Activated effector memory CD4-positive, alpha-beta T cell treated with anti-CD3 and anti-CD28 coated beads, Interleukin-2, amount 50 U/mL, for 16 hours (primary cell): ENCODE data around the gene KRT83.

ENCODE experiments used
- DNase-seq: peaks from one replicate; pipeline ENCODE4 v3.0.0-alpha.2; 2020

Gene KRT83

DNA sequence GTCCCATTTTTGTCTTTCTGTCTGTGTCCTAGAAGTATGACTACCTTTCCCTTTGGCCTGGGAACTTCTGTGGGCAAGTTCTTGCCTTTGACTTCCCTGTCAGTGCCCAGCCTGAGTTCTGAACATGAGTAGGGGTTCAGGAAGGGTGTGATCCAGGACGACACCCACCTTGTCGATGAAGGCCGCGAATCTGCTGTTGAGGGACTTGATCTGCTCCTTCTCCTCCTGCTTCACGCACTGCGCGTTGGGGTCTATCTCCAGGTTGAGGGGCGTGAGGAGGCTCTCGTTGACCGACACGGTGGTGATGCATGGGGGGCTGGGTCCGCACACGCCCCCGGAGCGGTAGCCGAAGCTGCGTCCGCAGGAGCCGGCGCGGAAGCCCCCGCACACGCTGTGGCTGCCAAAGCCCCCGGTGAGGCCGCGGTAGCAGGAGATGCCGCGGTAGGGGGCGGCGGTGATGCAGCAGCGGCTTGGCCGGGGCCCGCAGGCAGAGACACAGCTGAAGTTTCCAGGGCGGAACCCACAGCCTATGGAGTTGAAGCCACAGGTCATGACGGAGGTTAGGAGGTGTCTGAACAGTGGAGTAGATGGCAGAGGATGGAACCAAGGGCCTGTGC lies at the start of gene KRT83:
KRT83 (minus strand) TSS at position 615 of the 617 bp plus-strand sequence; CDS start at position 552, 63 bp downstream.
- peak; percentile 21 for DNase-seq

DNA sequence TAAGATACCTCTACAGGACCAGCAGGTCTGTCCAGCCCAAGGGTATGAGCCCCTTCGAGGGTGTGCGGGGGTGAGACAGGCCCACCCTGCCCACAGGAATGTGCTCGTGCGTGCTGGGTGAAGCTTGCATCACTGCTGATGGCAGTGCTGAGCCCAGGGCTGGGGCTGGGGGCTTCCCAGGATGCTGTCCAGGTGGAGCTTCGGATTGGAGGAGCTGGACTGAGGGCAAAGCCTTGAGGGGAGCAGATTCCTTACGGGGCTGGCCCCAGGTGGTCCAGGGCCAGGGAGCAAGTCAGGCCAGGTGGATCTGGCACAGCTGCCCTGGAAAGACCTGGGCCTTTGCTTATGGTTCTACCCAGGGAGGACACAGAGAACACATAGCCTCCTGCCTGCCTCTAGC lies 48.6 kb upstream of the KRT83 start:
- no peak for DNase-seq

DNA sequence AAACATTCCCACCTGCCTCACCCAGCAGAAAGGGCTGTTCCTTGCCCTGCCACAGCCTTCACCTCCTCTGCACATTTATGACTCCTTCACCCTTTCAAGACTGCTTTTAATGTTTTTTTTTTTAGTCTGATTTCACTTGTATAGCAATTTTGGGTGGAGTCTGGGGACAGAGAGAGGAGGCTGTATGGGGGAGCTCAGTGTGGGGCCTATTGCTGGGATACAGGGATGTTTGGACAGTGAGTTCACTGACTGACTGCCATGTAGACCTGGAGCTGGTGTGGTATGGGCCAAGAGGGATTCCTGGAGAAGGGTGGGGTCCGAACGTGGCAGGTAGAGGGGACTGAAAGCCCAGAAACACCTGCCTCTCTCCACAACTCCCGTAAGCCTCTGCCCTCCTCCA lies 48.0 kb upstream of the KRT83 start:
- DNase-seq, result no peak

DNA sequence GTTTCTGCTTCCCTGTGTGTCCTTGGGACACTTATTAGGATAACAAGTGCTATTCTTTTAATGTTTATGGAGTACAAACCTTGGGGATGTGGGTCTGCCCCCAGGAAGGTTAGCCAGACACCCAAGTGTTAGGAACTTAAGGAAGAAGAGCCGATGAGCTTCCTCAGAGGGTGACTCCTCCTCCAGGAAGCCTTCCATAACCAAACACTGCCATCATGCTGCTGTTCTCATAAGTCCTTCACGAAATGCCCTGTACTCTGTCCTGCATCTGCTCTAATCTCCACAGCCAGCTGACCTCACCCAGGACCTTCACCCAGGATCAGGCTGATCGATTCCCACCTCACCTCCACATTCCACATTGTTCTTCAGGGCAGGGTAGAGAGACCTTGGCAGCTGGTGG lies 47.3 kb upstream of the KRT83 start:
- DNase-seq, result no peak

DNA sequence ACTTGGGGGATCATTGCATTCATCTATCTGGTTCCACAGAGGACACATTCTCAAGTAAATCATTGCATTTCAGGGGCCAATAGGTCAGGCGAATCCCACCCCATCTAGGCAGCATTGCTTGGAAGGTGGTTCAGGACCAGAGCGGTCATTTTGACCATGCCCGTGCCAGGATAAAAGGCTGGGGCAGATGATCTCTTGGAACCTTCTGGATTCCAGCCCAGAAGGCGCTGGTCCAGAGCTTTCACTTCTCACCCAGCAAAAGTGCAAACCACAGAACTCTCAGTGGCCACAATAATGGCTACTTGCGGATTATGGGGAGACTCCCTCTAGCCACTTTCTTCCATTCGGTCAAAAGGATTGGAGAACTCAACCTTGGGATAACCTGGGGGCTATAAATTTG lies 46.7 kb upstream of the KRT83 start:
- no peak for DNase-seq

DNA sequence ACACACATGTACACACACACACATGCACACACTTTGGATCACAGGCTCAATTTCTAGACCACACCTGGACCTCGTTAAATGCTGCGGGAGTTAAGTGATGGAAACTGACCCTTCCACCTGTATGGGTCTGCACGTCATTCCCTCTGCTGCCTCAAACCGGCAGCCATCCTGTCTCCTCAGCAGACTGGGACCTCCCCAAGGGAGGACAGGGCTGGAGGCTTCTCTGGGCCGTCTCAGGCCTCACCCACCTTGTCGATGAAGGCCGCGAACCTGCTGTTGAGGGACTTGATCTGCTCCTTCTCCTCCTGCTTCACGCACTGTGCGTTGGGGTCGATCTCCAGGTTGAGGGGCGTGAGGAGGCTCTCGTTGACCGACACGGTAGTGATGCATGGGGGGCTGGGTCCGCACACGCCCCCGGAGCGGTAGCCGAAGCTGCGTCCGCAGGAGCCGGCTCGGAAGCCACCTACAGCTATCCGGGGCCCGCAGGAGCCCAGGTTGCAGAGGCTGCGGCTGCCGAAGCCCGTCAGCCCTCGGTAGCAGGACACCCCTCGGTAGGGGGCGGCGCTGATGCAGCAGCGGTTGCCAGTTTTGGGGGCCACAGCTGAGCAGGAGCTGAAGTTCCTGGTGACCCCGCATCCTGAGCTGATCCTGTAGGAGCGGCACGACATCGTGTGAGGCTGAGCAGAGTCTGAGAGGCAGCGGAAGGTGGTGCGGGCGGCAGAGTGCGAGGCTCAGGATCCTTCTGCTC lies 45.7 kb upstream of the KRT83 start, which contains the start of gene KRT85:
KRT85 (minus strand) TSS at position 744 of the 748 bp plus-strand sequence; CDS start at position 668, 76 bp downstream.
- DNase-seq, result no peak

DNA sequence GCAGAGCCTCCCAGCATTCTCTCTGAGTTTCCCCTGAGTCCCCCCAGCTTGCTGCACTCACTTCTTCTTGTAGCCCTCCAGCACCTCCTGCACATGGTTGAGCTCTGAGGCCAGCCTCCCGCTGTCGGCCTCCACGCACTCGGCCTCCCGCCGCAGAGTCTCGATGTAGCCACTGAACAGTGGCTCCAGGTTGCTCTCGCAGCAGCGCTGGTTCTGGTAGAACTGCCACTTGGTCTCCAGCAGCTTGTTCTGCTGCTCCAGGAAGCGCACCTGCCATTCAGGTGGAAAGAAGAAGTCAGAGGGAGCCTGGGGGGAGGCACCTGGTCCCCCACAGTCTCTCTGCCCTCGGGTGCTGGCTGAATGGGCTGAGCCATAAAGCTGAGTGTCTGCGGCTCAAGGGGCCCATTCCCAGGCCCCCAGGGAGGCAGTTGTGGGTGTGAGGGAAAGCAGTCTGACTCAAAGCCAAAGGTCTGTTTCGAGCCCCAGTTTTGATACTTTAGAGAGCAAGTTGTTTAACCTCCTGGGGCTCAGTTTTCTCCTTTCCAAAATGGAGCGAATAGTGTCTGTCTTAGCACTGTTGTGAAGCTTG lies 43.8 kb upstream of the KRT83 start:
- no peak for DNase-seq

DNA sequence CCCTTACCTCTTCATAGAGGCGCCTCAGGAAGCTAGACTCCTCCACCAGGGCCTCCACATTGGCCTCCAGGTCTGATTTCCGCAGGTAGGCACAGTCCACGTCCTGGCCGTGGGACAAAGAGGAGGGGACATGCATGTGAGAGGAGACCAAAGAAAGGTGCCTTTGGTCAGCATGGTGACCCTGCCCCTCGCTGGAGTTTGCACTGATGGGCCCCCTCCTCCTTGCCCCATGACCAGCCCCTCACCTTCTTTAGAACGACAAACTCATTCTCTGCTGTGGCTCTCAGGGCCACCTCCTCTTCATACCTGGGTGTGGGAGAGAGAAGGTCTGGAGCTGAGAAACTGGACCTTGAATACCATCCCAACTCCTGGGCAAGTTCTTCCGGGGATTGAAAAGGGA lies 42.9 kb upstream of the KRT83 start:
- DNase-seq, result no peak

DNA sequence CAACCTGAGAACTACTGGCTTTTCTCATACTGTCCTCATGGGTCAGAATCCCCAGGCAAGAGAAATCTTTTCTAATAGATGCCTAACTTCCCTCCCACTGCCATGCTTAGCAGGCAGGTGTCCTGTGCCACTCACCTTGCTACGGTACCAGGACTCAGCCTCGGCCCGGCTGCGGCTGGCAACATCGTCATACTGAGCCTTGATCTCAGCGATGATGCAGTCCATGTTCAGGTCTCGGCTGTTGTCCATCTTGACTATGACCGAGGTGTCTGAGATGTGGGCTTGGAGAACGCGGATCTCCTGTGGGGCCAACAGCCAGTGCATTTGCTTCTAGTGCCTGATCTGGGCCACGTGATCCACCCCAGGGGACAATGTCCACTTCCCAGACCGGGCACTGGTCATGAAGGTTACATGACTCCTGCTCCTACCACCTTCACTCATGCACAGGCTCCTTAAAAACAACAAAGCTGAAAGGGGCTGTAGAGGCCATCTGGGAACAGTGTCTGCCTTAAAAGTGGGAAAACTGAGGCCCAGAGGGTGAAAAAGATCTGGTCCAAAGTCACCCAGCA lies 42.0 kb upstream of the KRT83 start:
- no peak for DNase-seq

DNA sequence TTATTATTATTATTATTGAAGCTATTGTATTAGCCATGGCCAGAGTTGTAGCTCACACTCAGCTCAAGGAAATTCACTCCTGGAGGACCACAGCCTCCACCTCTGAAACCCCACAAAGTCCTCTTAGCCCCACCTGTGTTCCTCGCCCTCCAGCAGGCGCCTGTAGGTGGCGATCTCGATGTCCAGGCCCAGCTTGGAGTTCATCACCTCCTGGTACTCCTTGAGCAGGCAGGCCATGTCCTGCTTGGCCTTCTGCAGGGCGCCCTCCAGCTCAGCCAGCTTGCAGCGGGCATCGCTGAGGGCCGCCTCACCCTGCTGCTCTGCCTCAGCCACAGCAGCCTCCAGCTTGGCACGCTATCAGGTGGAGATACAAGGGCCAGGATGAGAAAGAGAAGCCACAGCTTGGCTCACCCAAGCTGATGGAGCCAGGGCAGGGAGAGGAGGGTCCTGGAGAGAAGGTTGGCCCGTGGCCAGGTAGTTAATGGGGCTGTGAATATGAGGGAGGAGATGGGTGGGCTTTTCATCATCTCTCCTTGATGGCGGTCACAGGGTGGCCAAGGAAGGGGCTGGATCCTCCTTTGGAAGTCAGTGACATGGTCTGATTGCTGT lies 41.0 kb upstream of the KRT83 start:
- DNase-seq, result no peak

DNA sequence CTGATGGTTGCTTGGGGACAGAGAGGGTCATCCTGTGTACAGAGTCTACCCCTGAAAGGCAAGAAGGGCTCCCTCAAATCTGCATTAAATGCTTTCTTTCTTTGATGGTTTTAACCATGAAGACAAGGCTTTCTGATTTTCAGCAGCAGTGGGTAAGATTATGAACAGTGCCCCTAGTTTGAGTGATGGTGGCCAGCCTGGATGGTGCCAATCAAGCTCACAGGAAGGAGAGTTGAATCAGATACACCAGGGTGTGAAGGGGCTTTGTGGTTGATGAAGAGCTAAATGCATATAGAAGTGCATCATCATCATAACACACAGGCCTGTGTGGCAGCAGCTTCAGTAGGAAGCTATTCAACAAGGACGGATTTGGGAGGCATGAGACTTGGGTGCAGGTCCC lies 40.4 kb upstream of the KRT83 start:
- DNase-seq, result no peak

DNA sequence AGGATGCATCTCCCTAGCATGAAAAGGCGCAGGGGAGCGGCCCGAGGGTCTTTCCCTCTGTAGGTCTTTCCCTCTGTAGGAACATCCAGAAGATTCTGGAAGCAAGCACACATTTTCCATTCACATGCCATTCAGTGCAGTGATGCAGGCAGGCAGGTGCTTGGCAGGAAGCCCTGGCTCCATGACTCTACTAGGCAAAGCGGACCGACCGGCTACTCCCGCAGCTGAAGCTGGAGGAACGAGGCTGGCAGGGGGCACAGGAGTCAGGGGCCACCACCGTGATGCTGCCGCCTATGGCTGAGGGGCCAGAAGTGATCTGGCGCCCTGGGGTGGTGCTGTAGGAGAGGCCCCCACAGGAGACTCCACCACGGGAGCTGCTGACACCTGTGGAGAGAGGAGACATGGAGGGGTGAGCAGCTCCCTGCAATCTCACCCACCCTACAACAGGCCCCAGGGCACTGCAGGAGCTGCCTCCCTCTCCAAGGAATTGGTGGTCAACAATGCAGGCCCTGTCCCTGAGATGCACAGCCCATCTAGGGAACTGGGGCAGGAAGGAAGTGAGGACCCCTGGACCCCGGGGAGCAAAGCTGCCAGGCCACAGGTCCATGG lies 39.6 kb upstream of the KRT83 start:
- peak; percentile 55 for DNase-seq

DNA sequence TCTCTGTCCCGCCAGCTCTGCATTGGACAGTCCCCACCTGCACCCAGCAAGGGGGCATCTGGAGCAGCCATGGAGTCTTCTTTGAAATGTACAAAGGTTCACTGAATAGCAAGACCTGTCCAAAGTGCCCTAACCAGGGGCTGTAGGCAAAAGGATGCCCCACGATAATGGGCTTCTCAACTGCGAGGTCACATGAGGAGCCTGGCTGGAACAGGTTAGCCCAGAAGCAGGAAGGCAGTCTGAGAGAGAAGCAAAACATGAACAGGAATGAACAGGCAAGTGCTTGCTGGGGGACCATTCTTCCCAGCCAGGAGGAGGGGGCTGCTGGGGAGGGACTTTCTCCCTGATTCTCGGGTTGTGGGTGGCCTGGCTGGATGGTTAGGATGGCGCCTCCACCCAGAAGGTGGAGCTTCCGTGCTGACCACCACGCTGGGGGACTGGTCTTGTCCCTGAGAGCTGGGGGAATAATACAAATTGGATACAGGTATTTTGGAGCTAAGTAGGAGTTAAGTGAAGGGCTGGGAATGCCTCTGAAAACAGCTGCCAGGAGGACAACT lies 39.0 kb upstream of the KRT83 start:
- DNase-seq, result peak; percentile 30

DNA sequence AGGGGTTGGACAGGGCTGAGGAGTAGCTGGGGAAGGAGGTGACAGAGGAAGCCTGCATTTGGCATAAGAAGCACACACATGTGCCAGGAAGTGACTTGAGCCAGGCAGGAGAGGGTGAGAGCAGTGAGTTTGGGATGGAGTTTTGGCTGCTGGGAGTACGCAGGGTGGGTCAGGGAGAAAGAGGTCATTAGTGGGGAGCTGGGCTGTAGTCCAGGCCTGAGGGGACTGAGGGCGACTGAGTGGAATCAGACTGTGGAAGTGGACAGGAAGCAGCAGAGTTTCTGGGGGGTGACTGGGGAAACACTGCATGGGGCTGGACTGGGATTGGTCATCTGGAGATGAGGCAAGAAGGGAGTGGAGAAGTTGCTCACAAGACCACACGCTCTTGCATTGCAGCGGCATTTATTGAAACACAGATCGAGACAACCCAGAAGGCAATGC lies 38.4 kb upstream of the KRT83 start:
- DNase-seq, result peak; percentile 50

DNA sequence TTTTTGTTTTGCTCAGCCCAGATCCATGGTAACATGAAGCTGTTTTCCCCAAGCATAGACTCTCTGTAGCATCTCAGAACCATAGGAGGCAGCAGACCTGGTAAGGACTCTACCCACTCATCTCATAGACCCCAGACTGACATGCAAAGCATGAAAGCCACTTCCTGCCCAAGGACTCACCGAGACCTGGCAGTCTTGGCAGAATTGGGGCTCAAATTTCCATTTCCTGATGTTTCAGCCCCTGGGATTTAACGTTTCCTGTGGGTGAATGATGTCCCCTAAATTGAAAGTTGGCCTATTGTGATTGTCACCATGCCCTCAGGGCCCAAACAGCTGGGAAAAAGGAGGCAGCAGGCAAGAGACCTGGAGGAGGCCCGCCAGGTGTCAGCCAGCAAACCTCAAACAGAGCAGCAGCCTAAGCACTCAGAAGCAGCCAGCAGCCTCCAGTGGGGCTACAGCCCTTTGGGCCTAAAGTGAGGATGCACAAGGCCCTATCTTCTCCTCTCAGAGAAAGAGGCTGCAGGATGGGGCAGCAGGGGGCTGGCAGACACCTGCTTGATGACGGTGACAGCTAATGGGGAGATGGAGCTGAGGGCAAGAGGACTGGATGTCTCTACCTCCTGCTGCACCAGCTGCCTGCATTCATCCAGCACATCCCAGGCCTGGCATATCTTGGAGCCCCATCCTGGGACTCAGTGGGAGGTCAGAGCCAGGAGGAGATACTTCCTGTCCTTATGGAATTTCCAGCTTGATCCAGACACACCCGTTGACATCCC lies 37.6 kb upstream of the KRT83 start:
- DNase-seq, result peak; percentile 55

DNA sequence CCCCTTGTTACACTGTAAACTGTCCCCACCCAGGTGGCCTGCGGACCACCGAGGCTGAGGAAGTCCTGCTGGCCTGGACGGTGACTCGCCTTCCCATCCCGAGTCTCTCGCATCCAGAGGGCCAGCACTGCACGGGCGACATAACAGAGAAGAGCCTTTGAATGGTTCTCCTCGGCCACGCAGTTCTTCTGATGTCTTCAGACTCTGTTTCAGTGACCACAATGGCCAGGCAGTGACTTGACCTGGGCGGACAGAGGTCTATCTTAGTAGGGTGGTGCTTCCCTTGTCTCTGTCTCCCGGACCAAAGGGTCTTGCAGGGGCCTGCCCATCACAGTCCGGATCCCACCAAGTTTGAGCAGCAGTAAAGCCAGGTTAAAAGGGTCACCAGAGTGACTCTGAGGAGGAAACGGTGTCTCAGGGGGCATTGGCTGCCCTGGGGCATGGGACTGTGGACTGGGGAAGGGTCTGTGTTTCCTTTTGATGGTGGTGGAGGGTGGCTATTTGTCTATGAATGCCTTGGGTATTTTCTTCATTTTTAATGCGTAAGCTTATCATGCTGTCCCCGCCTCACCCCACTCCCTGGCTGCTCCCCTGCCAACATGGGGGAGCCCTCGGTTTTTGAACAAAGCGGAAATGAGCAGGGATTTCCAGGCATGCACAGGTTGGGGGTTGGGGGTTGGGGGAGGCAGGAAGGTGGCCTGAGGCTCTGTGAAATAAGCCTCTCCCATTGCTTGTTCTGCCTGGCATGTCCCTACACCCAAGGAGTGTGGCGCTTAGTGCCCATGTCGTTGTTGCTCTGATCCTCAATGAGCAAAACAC lies 35.8 kb upstream of the KRT83 start:
- peak; percentile 54 for DNase-seq

DNA sequence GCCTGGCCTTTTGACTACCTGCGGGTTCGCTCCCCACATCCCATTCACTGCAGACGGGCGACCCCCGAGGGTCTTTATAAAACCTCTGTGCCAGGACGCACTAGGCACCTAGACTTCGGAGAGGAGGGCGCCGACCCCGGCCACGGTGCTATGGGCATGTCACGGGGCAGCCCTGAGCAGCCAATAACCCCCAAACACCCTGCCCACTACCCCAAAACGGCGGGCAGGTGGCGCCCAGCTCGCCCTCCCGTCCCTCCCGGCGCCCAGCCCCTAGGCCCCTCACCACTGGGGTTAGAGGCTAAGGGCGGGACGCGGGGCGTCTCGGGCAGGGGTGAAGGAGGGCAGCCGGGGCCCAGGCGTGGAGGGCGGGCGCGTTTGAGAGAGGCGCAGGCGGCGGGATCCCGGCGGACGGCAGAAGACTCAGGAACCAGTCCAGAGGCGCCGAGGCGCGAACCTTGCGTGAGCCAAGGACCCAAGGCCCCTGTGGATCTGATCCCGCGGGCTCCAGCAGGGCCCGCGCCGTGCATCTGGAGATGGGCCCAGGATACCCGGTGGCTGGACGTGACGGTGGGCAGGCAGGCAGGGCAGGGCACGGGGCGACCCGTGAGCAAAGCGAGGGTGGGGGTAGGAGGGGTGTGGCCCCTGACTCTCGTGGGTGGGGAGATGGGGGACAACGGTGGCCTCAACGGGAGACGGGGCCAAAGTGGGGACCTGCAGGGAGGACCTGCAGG lies 35.0 kb upstream of the KRT83 start:
- peak; percentile 58 for DNase-seq

DNA sequence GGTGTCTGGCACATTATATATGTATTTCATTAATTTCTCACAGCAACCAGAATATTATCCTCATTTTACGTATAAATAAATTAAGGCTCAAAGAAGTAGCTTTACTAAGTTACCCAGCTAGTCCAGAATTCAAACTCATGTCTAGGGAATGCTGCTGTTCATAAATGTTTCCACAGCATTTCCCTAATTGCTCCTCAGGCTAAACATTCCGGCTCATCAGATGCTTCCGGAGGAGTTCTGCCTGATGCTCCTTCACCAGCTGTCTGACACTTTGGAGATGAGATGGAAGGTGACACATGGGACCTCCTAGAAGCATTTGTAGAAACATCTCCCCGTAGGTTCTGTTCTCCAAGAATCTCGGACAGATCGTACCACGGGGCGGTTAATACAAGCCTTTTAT lies 34.0 kb upstream of the KRT83 start:
- peak; percentile 16 for DNase-seq

DNA sequence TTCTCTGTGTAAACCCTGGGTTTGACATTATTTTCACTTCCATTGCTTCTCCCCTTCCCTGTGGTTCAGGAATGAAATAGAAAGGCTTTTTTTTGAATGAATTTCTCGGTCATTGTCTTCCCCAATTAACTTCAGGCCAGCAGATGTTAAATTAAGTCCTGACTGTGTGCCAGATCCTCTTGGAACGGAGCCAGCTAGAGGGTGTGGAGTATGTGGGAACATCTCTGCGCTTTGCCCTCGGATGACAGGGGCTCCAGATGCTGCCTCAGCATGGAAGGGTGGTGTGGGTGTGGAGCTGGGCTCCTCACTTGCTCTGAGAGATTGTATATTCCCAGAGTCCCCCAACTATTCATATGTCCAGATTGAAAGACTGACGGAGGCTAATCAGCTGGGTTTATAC lies 33.0 kb upstream of the KRT83 start:
- DNase-seq, result no peak

DNA sequence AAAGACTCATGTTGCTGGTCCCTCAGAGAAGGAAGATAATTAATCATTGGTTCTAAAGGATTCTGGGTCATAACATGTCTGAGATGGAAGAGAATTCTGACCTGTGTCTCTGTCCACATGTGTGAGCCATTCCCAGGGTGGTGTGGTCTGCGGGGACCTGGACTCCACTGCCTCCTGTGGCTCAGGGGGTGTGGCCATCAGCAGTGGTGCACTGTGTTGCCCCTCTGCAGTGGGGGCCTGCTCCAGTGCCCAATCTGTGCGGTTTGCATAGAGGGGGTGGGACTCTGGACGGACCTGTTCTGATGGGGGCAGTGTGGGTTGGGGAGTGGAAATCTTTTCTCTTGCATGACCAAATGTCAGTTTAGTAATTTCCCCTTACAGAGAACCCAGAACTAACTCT lies 32.6 kb upstream of the KRT83 start:
- DNase-seq, result peak; percentile 39
